GM23248 (cell line): ENCODE results near the gene DACH1. TPM values are rescaled to one million over a fixed set of nuclear protein-coding genes. Genes with fewer than 3 reads are reported as not detected.

ENCODE experiments used
- DNase-seq: peaks from one replicate; pipeline ENCODE4 v3.0.0-alpha.2; 2015
- H2AFZ ChIP-seq: fragments of 200-600 bp; sonication (generic); 2 replicates; pipeline ENCODE4 v1.6.1; 2016; ENCODE audit warnings: antibody characterized with exemption
- H3F3A ChIP-seq: fragments of 200-600 bp; sonication (generic); 2 replicates; pipeline ENCODE4 v1.6.1; 2016; ENCODE audit warnings: mild to moderate bottlenecking, antibody characterized with exemption, mixed run types; ENCODE audit not compliant: insufficient read depth
- H3K27ac ChIP-seq: fragments of 200-600 bp; sonication (generic); 2 replicates; pipeline ENCODE4 v1.5.1; 2016; ENCODE audit warnings: mild to moderate bottlenecking
- H3K27me3 ChIP-seq: fragments of 200-600 bp; sonication (generic); replicated peaks from 2 replicates; pipeline ENCODE4 v1.6.1; 2016; ENCODE audit warnings: mild to moderate bottlenecking; ENCODE audit not compliant: insufficient read depth
- H3K36me3 ChIP-seq: fragments of 200-600 bp; sonication (generic); 2 replicates; pipeline ENCODE4 v1.6.1; 2016; ENCODE audit warnings: low read depth, mild to moderate bottlenecking
- H3K4me1 ChIP-seq: fragments of 200-600 bp; sonication (generic); 2 replicates; pipeline ENCODE4 v1.6.1; 2016; ENCODE audit warnings: mild to moderate bottlenecking; ENCODE audit not compliant: insufficient read depth
- H3K4me2 ChIP-seq: fragments of 200-600 bp; sonication (generic); one replicate; pipeline ENCODE4 v1.6.1; 2016; ENCODE audit warnings: mild to moderate bottlenecking; ENCODE audit not compliant: unreplicated experiment
- H3K4me3 ChIP-seq: fragments of 200-600 bp; sonication (generic); 2 replicates; pipeline ENCODE4 v1.5.1; 2016; ENCODE audit warnings: mild to moderate bottlenecking
- H3K79me2 ChIP-seq: fragments of 200-600 bp; sonication (generic); 2 replicates; pipeline ENCODE4 v1.6.1; 2016; ENCODE audit warnings: mild to moderate bottlenecking; ENCODE audit not compliant: insufficient read depth
- H3K9ac ChIP-seq: fragments of 200-600 bp; sonication (generic); 2 replicates; pipeline ENCODE4 v1.6.1; 2016; ENCODE audit warnings: mild to moderate bottlenecking
- H3K9me2 ChIP-seq: fragments of 200-600 bp; sonication (generic); 2 replicates; pipeline ENCODE4 v1.6.1; 2016; ENCODE audit warnings: mixed run types, mild to moderate bottlenecking, moderate library complexity; ENCODE audit not compliant: insufficient read depth
- H3K9me3 ChIP-seq: fragments of 200-600 bp; sonication (generic); one replicate; pipeline ENCODE4 v1.6.1; 2017; ENCODE audit warnings: low read depth
- H4K20me1 ChIP-seq: fragments of 200-600 bp; sonication (generic); 2 replicates; pipeline ENCODE4 v1.6.0; 2016; ENCODE audit not compliant: insufficient read depth
- EZH2 ChIP-seq: fragments of 200-600 bp; sonication (generic); IDR thresholded peaks from 2 replicates; pipeline ENCODE4 v1.6.1; 2018; ENCODE audit warnings: antibody characterized with exemption, mild to moderate bottlenecking; ENCODE audit not compliant: insufficient read depth, poor library complexity, severe bottlenecking
- EZH2phosphoT487 ChIP-seq: fragments of 200-600 bp; sonication (generic); IDR thresholded peaks from 2 replicates; pipeline ENCODE4 v1.6.1; 2018; ENCODE audit warnings: antibody characterized with exemption, moderate library complexity, mild to moderate bottlenecking, low read depth; ENCODE audit not compliant: insufficient read depth
- WGBS, 2 experiments: methylation state at CpG; one replicate each; pipeline ENCODE4 v1.1.6; 2015 to 2017; ENCODE audit warnings: low lambda C conversion rate in 2 of 2, low coverage in 1 of 2; ENCODE audit errors: missing lambda C conversion rate in 2 of 2; 5-methylcytosine and 5-hydroxymethylcytosine counted together
- in situ Hi-C: fragments of 300-500 bp; cut with MboI; formaldehyde crosslinking; loops from 2 replicates; pipeline ENCODE4 v1.15.0; 2020
- polyA plus RNA-seq: library from polyadenylated mRNA; unstranded; fragments of >200 nt; fragmentation: Nextera tagmentation; extraction: Ambion mirVana; gene quantifications from 2 replicates; pipeline ENCODE4 v1.2.1, GENCODE V29; 2016
- total RNA-seq: library from RNA; depleted of rRNA; stranded (reverse); fragments of >200 nt; shearing (Covaris generic); gene quantifications from 2 replicates; pipeline ENCODE4 v1.2.3, GENCODE V29; 2014

The DACH1 gene
- total and polyA plus RNA-seq, 2 experiments from 2014 or later, result not detected

- Histone ChIP-seq H3K27me3 (no peaks in the 10 kb centered on the region), H2AFZ (no peak overlapping the region), H3K4me2 (no peak overlapping the region), H3K4me3 (no peak overlapping the region), H3F3A (no peaks in the 10 kb centered on the region), H3K27ac (no peak overlapping the region), H3K4me1 (no peaks in the 10 kb centered on the region), H3K9ac (no peak overlapping the region), H3K79me2 (no peaks in the 10 kb centered on the region), H4K20me1 (no peaks in the 10 kb centered on the region), H3K9me3 (no peaks in the 10 kb centered on the region), H3K36me3 (no peaks in the 10 kb centered on the region), H3K9me2 (no peaks in the 10 kb centered on the region)
- no peak for DNase-seq
- in situ Hi-C loops, result no loop called here
- TF ChIP-seq EZH2phosphoT487, result no peak
- no peak for TF ChIP-seq EZH2
- 12 to 26% methylated on average over 2 of the region's 2 CpGs for WGBS, 2 experiments
Measured at GRCh38 chr13:71758828-71759227, 108.2 kb downstream of the DACH1 start.

- 16 to 24% methylated on average over 7 of the region's 7 CpGs for WGBS, 2 experiments
- in situ Hi-C loops, result no loop called here
- Histone ChIP-seq H3K4me3 (no peak overlapping the region), H3K9ac (no peak overlapping the region), H3K9me2 (no peaks in the 10 kb centered on the region), H3K79me2 (no peaks in the 10 kb centered on the region), H3K9me3 (no peaks in the 10 kb centered on the region), H3K4me2 (no peak overlapping the region), H4K20me1 (no peaks in the 10 kb centered on the region), H3K27ac (no peak overlapping the region), H3K36me3 (no peaks in the 10 kb centered on the region), H3K4me1 (no peaks in the 10 kb centered on the region), H2AFZ (no peak overlapping the region), H3F3A (no peaks in the 10 kb centered on the region), H3K27me3 (no peaks in the 10 kb centered on the region)
- DNase-seq, result no peak
- TF ChIP-seq EZH2phosphoT487 (no peak), EZH2 (no peak)
Measured at GRCh38 chr13:71754407-71754974, 112.5 kb downstream of the DACH1 start.

GRCh38 chr13:71752775-71753513, 114.1 kb downstream of the DACH1 start:
- Histone ChIP-seq H3K79me2 (no peaks in the 10 kb centered on the region), H3K4me3 (no peak overlapping the region), H2AFZ (no peak overlapping the region), H3F3A (no peaks in the 10 kb centered on the region), H3K4me2 (no peak overlapping the region), H3K27me3 (no peaks in the 10 kb centered on the region), H3K4me1 (no peaks in the 10 kb centered on the region), H3K27ac (no peak overlapping the region), H3K9me2 (no peaks in the 10 kb centered on the region), H3K9ac (no peak overlapping the region), H3K36me3 (no peaks in the 10 kb centered on the region), H4K20me1 (no peaks in the 10 kb centered on the region), H3K9me3 (no peaks in the 10 kb centered on the region)
- TF ChIP-seq EZH2phosphoT487 (no peak), EZH2 (no peak)
- in situ Hi-C loops, result no loop called here
- 8 to 9% methylated on average over 4 of the region's 4 CpGs for WGBS, 2 experiments
- DNase-seq, result no peak

- Histone ChIP-seq H3K9me3 (peaks cover 3% of the 10 kb centered on the region), H3K4me1 (no peaks in the 10 kb centered on the region), H2AFZ (no peak overlapping the region), H3K27ac (no peak overlapping the region), H3K36me3 (no peaks in the 10 kb centered on the region), H3K9me2 (no peaks in the 10 kb centered on the region), H4K20me1 (no peaks in the 10 kb centered on the region), H3K4me3 (no peak overlapping the region), H3K4me2 (no peak overlapping the region), H3K9ac (no peak overlapping the region), H3F3A (no peaks in the 10 kb centered on the region), H3K27me3 (no peaks in the 10 kb centered on the region), H3K79me2 (no peaks in the 10 kb centered on the region)
- no peak for TF ChIP-seq EZH2phosphoT487
- in situ Hi-C loops, result no loop called here
- no peak for DNase-seq
- WGBS, 2 experiments, result 0 to 4% methylated on average over 1 of the region's 1 CpG
Measured at GRCh38 chr13:71751073-71751472, 115.9 kb downstream of the DACH1 start.
